Activated naive CD8-positive, alpha-beta T cell treated with anti-CD3 and anti-CD28 coated beads, Interleukin-2, amount 10 ng/mL, durations not matched to agents 7 days and 5 days (primary cell): ENCODE data around the gene CCDC27. TPM values are rescaled to one million over a fixed set of nuclear protein-coding genes. Genes with fewer than 3 reads are reported as not detected.

Experiments used
- ATAC-seq: fragments of 150-1000 bp; cut with Tn5 transposase; one replicate; pipeline ENCODE4 v1.10.0; 2021; ENCODE audit warnings: low read depth, moderate library complexity
- POLR2A ChIA-PET: fragments of 350-600 bp; sonication (Branson Sonifier 250); formaldehyde crosslinking; loops from one replicate; lab custom pipeline; 2021; ENCODE audit warnings: antibody characterized with exemption; lab: Charles Lee
- DNase-seq: peaks from one replicate; pipeline ENCODE4 v3.0.0; 2021
- H3K27ac Mint-ChIP-seq: one replicate; pipeline ENCODE4 v1.8.0; 2022; ENCODE audit warnings: mild to moderate bottlenecking, mixed read lengths
- H3K27me3 Mint-ChIP-seq: one replicate; pipeline ENCODE4 v1.8.0; 2022; ENCODE audit warnings: mild to moderate bottlenecking, moderate library complexity, mixed read lengths
- H3K36me3 Mint-ChIP-seq: one replicate; pipeline ENCODE4 v1.8.0; 2021; ENCODE audit warnings: mild to moderate bottlenecking, mixed read lengths
- H3K4me1 Mint-ChIP-seq: one replicate; pipeline ENCODE4 v1.8.0; 2021; ENCODE audit warnings: mixed read lengths
- H3K4me3 Mint-ChIP-seq: one replicate; pipeline ENCODE4 v1.8.0; 2022; ENCODE audit warnings: mild to moderate bottlenecking, moderate library complexity, mixed read lengths
- H3K9me3 Mint-ChIP-seq: one replicate; pipeline ENCODE4 v1.8.0; 2021; ENCODE audit warnings: mixed read lengths
- total RNA-seq, 2 experiments: library from RNA; stranded (reverse); gene quantifications; one replicate each; pipeline ENCODE4 v1.2.3, GENCODE V29; 2021

CCDC27 gene
- total RNA-seq, 2 experiments from 2014 or later: not detected

DNA sequence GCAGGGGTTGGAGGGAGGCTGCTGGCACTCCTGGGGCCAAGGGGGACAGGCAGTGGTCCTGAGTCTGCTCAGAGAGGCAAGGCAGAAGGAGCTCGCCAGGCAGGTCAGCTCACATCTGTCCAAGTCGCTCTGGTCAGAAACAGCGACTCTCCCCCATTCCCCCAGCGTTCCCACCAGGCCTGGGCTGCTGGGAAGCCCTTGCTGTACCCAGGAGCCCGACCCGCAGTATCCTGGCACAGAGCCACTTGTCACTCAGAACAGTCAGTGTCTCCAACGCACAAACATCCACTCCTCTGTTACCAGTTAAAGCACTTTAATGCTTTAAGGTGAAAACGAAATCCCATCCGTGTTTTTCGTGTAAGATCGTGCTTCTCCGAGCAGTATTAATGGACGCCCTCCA is 16.6 kb upstream of the CCDC27 start:
- POLR2A ChIA-PET: no interaction called here
- Mint-ChIP-seq H3K4me3 (no peak overlapping the region), H3K27ac (no peak overlapping the region), H3K36me3 (no peaks in the 10 kb centered on the region), H3K9me3 (no peaks in the 10 kb centered on the region), H3K4me1 (no peaks in the 10 kb centered on the region), H3K27me3 (no peaks in the 10 kb centered on the region)
- DNase-seq (no peak), ATAC-seq (no peak)

- H3K27ac Mint-ChIP-seq: no peak overlapping the region
- POLR2A ChIA-PET: no interaction called here
- DNase-seq: no peak
- no peaks in the 10 kb centered on the region for H3K36me3 Mint-ChIP-seq
- H3K27me3 Mint-ChIP-seq: no peaks in the 10 kb centered on the region
- no peaks in the 10 kb centered on the region for H3K4me1 Mint-ChIP-seq
- H3K9me3 Mint-ChIP-seq: no peaks in the 10 kb centered on the region
- ATAC-seq: no peak
- no peak overlapping the region for H3K4me3 Mint-ChIP-seq
Measured at GRCh38 chr1:3736131-3736561, 16.1 kb upstream of the CCDC27 start.

DNA sequence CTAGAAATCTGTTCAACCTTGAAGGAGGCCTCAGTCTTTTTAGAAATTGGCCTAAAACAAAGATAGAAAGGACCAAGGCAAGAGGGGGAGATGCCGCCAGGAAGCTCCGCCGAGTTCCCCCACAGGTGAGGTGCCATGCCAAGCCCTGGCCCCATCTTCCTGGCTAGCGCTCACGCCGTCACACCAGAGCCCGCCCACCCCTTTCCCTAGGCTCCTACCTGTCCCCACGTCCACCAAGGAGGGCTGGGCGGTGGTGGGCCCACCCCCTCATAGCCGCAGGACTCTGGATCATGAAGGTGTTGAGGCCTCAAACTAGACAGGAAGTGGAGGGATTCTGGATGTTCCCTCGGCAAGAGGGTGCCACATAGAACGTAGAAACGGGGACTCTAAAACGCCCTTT is 15.5 kb upstream of the CCDC27 start:
- no peak overlapping the region for H3K27ac Mint-ChIP-seq
- H3K36me3 Mint-ChIP-seq: no peaks in the 10 kb centered on the region
- ATAC-seq (no peak), DNase-seq (no peak)
- H3K4me3 Mint-ChIP-seq: no peak overlapping the region
- no peaks in the 10 kb centered on the region for H3K9me3 Mint-ChIP-seq
- H3K27me3 Mint-ChIP-seq: no peaks in the 10 kb centered on the region
- POLR2A ChIA-PET: no interaction called here
- H3K4me1 Mint-ChIP-seq: no peaks in the 10 kb centered on the region

GRCh38 chr1:3738943-3739342 is 13.3 kb upstream of the CCDC27 start:
- Mint-ChIP-seq H3K9me3 (no peaks in the 10 kb centered on the region), H3K4me3 (no peak overlapping the region), H3K27me3 (no peaks in the 10 kb centered on the region), H3K27ac (no peak overlapping the region), H3K4me1 (no peaks in the 10 kb centered on the region), H3K36me3 (no peaks in the 10 kb centered on the region)
- ATAC-seq: no peak
- POLR2A ChIA-PET: no interaction called here
- no peak for DNase-seq

GRCh38 chr1:3740042-3740441 is 12.2 kb upstream of the CCDC27 start:
- no peaks in the 10 kb centered on the region for H3K9me3 Mint-ChIP-seq
- H3K27me3 Mint-ChIP-seq: no peaks in the 10 kb centered on the region
- POLR2A ChIA-PET: no interaction called here
- H3K4me1 Mint-ChIP-seq: peaks cover 1% of the 10 kb centered on the region
- ATAC-seq: no peak
- H3K4me3 Mint-ChIP-seq: no peak overlapping the region
- H3K27ac Mint-ChIP-seq: no peak overlapping the region
- no peaks in the 10 kb centered on the region for H3K36me3 Mint-ChIP-seq
- no peak for DNase-seq

- H3K27ac Mint-ChIP-seq: no peak overlapping the region
- no peak for DNase-seq
- POLR2A ChIA-PET: no interaction called here
- no peaks in the 10 kb centered on the region for H3K27me3 Mint-ChIP-seq
- H3K9me3 Mint-ChIP-seq: no peaks in the 10 kb centered on the region
- H3K4me1 Mint-ChIP-seq: peaks cover 6% of the 10 kb centered on the region
- no peaks in the 10 kb centered on the region for H3K36me3 Mint-ChIP-seq
- no peak for ATAC-seq
- no peak overlapping the region for H3K4me3 Mint-ChIP-seq
Measured at GRCh38 chr1:3740752-3741151, 11.5 kb upstream of the CCDC27 start.

DNA sequence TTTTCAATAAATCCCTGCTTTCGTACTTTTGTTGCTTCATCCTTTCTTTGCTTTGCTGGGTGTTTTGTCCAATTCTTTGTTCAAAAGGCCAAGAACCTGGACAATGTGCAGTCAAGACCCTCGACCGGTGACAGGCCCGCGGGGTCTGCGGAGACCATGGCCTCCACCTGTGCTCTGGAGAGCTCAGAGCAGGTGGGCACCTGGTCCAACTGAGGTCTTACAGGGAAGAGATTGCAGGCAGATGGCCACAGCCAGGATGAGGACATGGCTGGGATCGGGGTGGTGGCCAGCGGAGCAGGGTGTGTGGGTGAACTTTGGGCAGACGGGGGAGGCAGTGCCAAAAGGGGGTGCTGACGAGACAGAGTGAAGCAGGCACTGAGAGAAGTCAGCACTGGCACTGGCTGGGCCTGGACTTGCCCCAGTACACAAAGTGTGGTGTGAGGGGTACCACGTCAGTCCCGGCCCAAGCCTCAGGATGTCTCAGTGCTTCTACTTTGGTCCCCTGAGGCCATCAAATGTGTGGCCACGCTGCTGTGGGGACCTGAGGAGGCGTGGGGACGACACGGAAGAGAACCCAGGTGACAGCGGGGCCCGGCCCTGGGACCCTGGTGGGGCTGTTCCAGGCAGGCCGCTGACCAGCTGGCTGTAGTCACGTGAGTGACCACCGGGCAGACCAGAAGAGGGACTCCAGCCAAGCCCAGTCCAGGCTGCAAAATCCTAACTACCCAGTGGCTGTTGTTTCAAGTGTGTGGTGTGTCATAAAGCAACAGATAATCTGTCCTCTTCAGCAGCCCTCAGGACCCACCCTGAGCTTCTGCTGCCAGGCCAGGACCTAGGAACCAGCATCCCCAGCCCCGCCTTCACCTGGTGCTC is 10.4 kb upstream of the CCDC27 start:
- H3K4me3 Mint-ChIP-seq: no peak overlapping the region

DNA sequence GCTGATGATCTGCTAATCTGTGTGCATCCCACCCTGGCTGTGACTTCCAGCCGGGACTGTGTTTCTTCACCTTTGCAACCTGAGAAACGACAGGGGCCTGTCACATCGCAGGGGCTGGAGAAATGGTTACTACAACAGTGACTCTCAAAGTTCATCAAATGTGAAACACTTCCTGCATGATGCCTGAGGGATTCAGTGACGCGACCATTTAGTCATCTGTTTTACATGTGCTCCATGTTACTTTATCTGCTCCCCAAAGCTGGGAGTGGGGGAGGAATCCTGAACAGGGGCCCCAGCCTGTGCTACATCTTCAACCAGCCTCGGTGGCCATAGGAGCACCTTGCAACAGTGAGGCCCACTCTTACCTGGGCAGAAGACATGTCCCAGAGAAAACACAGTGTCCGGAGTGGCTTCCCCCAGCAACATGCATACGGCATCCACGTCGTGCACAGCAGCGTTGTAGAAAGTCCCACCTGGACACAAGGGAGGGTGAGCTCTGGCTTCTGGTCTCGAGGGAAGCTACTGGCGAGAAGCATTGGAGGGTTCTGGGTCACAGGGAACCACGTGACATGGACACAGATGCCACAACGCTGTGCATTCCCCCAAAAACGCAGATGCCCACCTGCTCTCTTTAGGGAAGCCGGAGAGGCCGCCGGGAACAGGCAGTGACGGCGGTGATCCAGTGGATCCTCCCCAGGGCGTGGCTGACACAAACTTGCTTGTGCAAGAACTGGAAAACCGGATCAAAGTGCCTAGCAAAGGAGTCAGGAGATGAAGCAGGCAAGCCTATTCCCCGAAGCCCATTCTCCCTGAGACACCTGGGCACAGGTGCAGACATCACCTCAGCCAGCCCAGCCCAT is 9.6 kb upstream of the CCDC27 start:
- ATAC-seq: no peak
- no peaks in the 10 kb centered on the region for H3K27me3 Mint-ChIP-seq
- H3K27ac Mint-ChIP-seq: no peak overlapping the region
- POLR2A ChIA-PET: no interaction called here
- H3K4me3 Mint-ChIP-seq: no peak overlapping the region
- H3K9me3 Mint-ChIP-seq: no peaks in the 10 kb centered on the region
- no peaks in the 10 kb centered on the region for H3K36me3 Mint-ChIP-seq
- no peak for DNase-seq
- H3K4me1 Mint-ChIP-seq: peaks cover 11% of the 10 kb centered on the region

More for the DNA sequence above, 10.4 kb upstream of the CCDC27 start:
- Mint-ChIP-seq H3K36me3 (no peaks in the 10 kb centered on the region), H3K4me1 (peaks cover 10% of the 10 kb centered on the region), H3K9me3 (no peaks in the 10 kb centered on the region), H3K27me3 (no peaks in the 10 kb centered on the region), H3K27ac (no peak overlapping the region)
- DNase-seq: no peak
- no peak for ATAC-seq
- POLR2A ChIA-PET: no interaction called here

- no peaks in the 10 kb centered on the region for H3K9me3 Mint-ChIP-seq
- POLR2A ChIA-PET: no interaction called here
- no peak overlapping the region for H3K4me3 Mint-ChIP-seq
Measured at GRCh38 chr1:3743421-3743820, 8.8 kb upstream of the CCDC27 start.

GRCh38 chr1:3743826-3744225 is 8.4 kb upstream of the CCDC27 start:
- POLR2A ChIA-PET: no interaction called here
- H3K27me3 Mint-ChIP-seq: no peaks in the 10 kb centered on the region
- no peak overlapping the region for H3K4me3 Mint-ChIP-seq
- no peak for DNase-seq
- H3K27ac Mint-ChIP-seq: no peak overlapping the region
- no peak for ATAC-seq
- no peaks in the 10 kb centered on the region for H3K36me3 Mint-ChIP-seq
- no peaks in the 10 kb centered on the region for H3K9me3 Mint-ChIP-seq
- H3K4me1 Mint-ChIP-seq: peaks cover 15% of the 10 kb centered on the region

More at GRCh38 chr1:3743421-3743820, 8.8 kb upstream of the CCDC27 start:
- H3K27me3 Mint-ChIP-seq: no peaks in the 10 kb centered on the region
- H3K27ac Mint-ChIP-seq: no peak overlapping the region
- H3K4me1 Mint-ChIP-seq: peaks cover 15% of the 10 kb centered on the region
- H3K36me3 Mint-ChIP-seq: no peaks in the 10 kb centered on the region
- ATAC-seq (no peak), DNase-seq (no peak)

DNA sequence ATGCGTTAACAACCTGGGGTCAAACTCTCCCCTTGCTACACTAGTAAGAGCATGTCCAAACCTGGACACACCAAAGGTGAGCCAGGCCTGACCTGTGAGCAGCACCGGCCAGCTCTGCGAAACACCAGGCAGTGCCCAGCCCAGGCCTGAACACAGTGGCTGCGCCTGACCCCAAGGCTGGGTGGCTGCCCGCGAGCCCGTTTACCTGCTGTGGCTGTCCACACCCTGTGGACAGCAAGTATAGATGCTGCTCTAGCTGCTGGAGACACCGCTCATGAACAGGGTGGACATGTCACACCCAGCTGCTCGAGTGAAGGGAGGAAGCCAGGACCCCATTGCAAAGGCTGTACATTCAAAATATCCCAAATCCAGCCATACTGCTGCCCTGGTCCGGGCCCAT is 7.6 kb upstream of the CCDC27 start:
- Mint-ChIP-seq H3K4me1 (peaks cover 15% of the 10 kb centered on the region), H3K9me3 (no peaks in the 10 kb centered on the region), H3K4me3 (no peak overlapping the region), H3K36me3 (no peaks in the 10 kb centered on the region), H3K27ac (no peak overlapping the region), H3K27me3 (no peaks in the 10 kb centered on the region)
- POLR2A ChIA-PET: interaction anchor here (0.6 kb wide), 1 partner anchor 79 kb away, joined by 4 read pairs; no protein-coding TSS in a partner anchor
- no peak for DNase-seq
- ATAC-seq: no peak

DNA sequence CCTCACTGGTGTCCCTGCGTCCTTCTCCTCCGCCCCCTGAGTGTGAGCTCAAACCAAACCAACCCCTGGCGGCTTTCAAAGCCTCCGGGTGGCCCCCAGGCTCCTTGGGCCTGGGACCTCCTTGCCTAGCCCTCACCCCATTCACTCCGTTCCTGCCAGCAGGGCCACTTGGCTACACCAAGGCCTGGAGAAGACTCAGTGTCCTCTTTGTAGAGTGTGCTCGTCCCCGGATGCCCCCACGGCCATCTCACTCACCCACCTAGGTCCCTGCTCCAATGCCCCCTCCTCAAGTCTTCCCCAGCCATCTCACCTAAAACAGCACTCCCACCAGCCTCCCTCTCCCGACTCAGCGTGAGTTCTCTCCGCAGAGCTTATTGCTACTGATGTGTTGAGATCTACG is 7.2 kb upstream of the CCDC27 start:
- peaks cover 15% of the 10 kb centered on the region for H3K4me1 Mint-ChIP-seq
- no peaks in the 10 kb centered on the region for H3K27me3 Mint-ChIP-seq
- no peaks in the 10 kb centered on the region for H3K9me3 Mint-ChIP-seq
- no peak for ATAC-seq
- H3K4me3 Mint-ChIP-seq: no peak overlapping the region
- no peak overlapping the region for H3K27ac Mint-ChIP-seq
- POLR2A ChIA-PET: interaction anchor here (0.6 kb wide), 1 partner anchor 79 kb away, joined by 4 read pairs; no protein-coding TSS in a partner anchor
- DNase-seq: no peak
- H3K36me3 Mint-ChIP-seq: no peaks in the 10 kb centered on the region

DNA sequence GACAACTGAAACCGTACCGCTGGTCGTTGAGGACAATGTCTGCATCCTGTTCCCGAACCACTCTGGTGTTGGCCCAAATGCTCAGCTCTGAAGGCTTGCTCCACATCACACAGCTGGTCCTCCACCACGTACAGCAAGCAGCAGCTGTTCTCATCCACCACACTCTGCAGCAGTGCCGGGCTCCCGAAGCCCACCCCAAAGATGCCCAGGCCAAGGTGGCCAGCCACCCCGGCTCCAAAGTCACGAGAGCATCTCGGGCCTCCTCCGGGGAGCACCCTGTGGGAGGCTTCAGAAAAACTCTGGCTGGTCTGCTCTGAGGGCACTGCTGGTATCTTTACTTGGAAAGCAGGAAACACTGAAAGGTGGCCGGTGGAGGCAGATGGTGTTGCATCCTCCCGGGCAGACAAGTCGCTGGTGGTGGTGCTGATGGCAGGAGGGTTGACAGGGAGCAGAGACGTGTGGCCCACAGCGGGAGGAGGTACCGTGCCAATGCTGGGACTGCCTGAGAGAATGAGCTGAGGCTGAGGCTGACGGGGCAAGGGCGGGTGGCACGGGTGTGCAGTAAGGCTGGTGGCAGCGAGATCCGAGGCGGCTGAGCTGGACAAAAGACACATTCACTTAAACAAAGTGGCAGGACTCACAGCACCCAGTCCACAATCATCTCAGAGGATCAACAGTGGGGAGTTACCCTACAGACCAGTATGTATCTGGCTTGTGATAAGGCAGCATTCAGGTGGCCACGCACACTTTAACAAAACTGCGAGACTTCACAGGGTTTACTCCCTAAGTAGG is 6.5 kb upstream of the CCDC27 start:
- Mint-ChIP-seq H3K27ac (peak overlapping the region; percentile 71), H3K9me3 (no peaks in the 10 kb centered on the region), H3K36me3 (no peaks in the 10 kb centered on the region), H3K4me1 (peaks cover 15% of the 10 kb centered on the region), H3K27me3 (peaks cover 4% of the 10 kb centered on the region), H3K4me3 (peak overlapping the region; percentile 77)
- DNase-seq (no peak), ATAC-seq (no peak)
- POLR2A ChIA-PET: no interaction called here
